HG02943 (cell line): ENCODE results near the gene FAM20C.
"Not testable (repeated sequence)": the region's sequence is repeated elsewhere in the genome, so short reads cannot be mapped to it uniquely, and the experiment has no call there.

Source experiments
- ATAC-seq: cut with Tn5 transposase; IDR thresholded peaks from one replicate; pipeline ENCODE4 v1.9.1; 2021; ENCODE audit warnings: mild to moderate bottlenecking, low read depth, moderate library complexity; ENCODE audit not compliant: unreplicated experiment

FAM20C gene

GRCh38 chr7:236967-237366, 44.6 kb downstream of the FAM20C start:
- no peak for ATAC-seq

GRCh38 chr7:237385-237784, 45.0 kb downstream of the FAM20C start:
- no peak for ATAC-seq

- no peak for ATAC-seq
Measured at GRCh38 chr7:240146-240676, 47.8 kb downstream of the FAM20C start.

- no peak for ATAC-seq
Measured at GRCh38 chr7:240887-241421, 48.6 kb downstream of the FAM20C start.

GRCh38 chr7:241513-241912, 49.1 kb downstream of the FAM20C start:
- no peak for ATAC-seq

GRCh38 chr7:242826-243579, 50.6 kb downstream of the FAM20C start:
- not testable (repeated sequence) for ATAC-seq

- ATAC-seq = not testable (repeated sequence)
Measured at GRCh38 chr7:243580-243978, 51.2 kb downstream of the FAM20C start.

- ATAC-seq = no peak
Measured at GRCh38 chr7:244974-245373, 52.6 kb downstream of the FAM20C start.

- no peak for ATAC-seq
Measured at GRCh38 chr7:245574-246295, 53.4 kb downstream of the FAM20C start.

- no peak for ATAC-seq
Measured at GRCh38 chr7:246451-246850, 54.1 kb downstream of the FAM20C start.

- no peak for ATAC-seq
Measured at GRCh38 chr7:247181-247580, 54.8 kb downstream of the FAM20C start.

- ATAC-seq = no peak
Measured at GRCh38 chr7:247636-248035, 55.3 kb downstream of the FAM20C start.

- ATAC-seq = no peak
Measured at GRCh38 chr7:248732-249435, 56.5 kb downstream of the FAM20C start.

- ATAC-seq = no peak
Measured at GRCh38 chr7:249989-250388, 57.6 kb downstream of the FAM20C start.

GRCh38 chr7:250523-250922, 58.2 kb downstream of the FAM20C start:
- ATAC-seq = no peak

GRCh38 chr7:251005-251404, 58.6 kb downstream of the FAM20C start:
- no peak for ATAC-seq

GRCh38 chr7:251446-252175, 59.2 kb downstream of the FAM20C start:
- ATAC-seq = no peak

- no peak for ATAC-seq
Measured at GRCh38 chr7:252216-252965, 60.0 kb downstream of the FAM20C start.

- no peak for ATAC-seq
Measured at GRCh38 chr7:252981-253380, 60.6 kb downstream of the FAM20C start.
